ENCODE results near the gene KLF3. TPM values are rescaled to one million over a fixed set of nuclear protein-coding genes. Genes with fewer than 3 reads are reported as not detected.

Gene KLF3
- total and polyA plus RNA-seq, 9 of the 15 experiments (the other 6 are each of a cell fraction or from before 2014, with no cell fraction given): 9.9 to 47.2 (median 18.1) TPM

- TF ChIP-seq ZNF639 (CRISPR knock-in tag; conservative IDR thresholded peaks at IDR 0.05 in 1 of 2, IDR thresholded peaks at IDR 0.05 in 1 of 2) (peak in 1 of 2 experiments; percentile 89; a peak in 2 of 4 replicates), MNT (conservative IDR thresholded peaks at IDR 0.05) (no peak), GABPB1 (CRISPR knock-in tag; IDR thresholded peaks at IDR 0.05) (0 out of 2 replicates have a peak, but pooled peaks have one; percentile 2), TCF15 (CRISPR knock-in tag; IDR thresholded peaks at IDR 0.05) (no peak), KLF10 (CRISPR knock-in tag; IDR thresholded peaks at IDR 0.05) (no peak), ZNF696 (CRISPR knock-in tag; conservative IDR thresholded peaks at IDR 0.05) (no peak), PCBP2 (IDR thresholded peaks at IDR 0.05; ENCODE audit: low read depth, low read length, poor library complexity, severe bottlenecking) (no peak), ZC3H4 (CRISPR knock-in tag; IDR thresholded peaks at IDR 0.05; ENCODE audit: borderline replicate concordance) (peak; percentile 71; the same call in 1 of the 2 replicates), MXI1 (IDR thresholded peaks at IDR 0.05; ENCODE audit: low read depth, low read length) (no peak)
These were observed 754 bp upstream of the KLF3 start (continued) for GRCh38 chr4:38663090-38663800.

Measured in K562 (cell line).